Tibial nerve (tissue), 4 donors: ENCODE results near the gene RPL26. TPM values are rescaled to one million over a fixed set of nuclear protein-coding genes. Genes with fewer than 3 reads are reported as not detected.
"Not testable (repeated sequence)": the region's sequence is repeated elsewhere in the genome, so short reads cannot be mapped to it uniquely, and the experiment has no call there.

Experiments used
- DNase-seq, 2 donors: peaks; one replicate each; pipeline ENCODE4 v3.0.0-alpha.2; 2019; ENCODE audit warnings: low spot score in 2 of 2
- H3K27ac ChIP-seq, 4 donors: fragments of 200-600 bp; sonication (generic) in 3 of 4; one replicate each; pipeline ENCODE4 v1.5.1; 2017 to 2019; ENCODE audit warnings: mild to moderate bottlenecking in 1 of 4
- H3K27me3 ChIP-seq, 2 donors: fragments of 200-600 bp; sonication (generic) in 1 of 2; one replicate each; pipeline versions ENCODE4 v1.5.1 to v1.6.0; 2017 to 2019
- H3K36me3 ChIP-seq, 3 donors: fragments of 200-600 bp; sonication (generic); one replicate each; pipeline ENCODE4 v1.5.1; 2018 to 2019
- H3K4me1 ChIP-seq, 4 donors: fragments of 200-600 bp; sonication (generic) in 3 of 4; one replicate each; pipeline ENCODE4 v1.5.1; 2017 to 2019
- H3K4me3 ChIP-seq, 4 donors: fragments of 200-600 bp; sonication (generic) in 3 of 4; one replicate each; pipeline ENCODE4 v1.5.1; 2017 to 2019; ENCODE audit warnings: mild to moderate bottlenecking in 1 of 4, moderate library complexity in 1 of 4
- H3K9me3 ChIP-seq, 4 donors: fragments of 200-600 bp; sonication (generic) in 3 of 4; one replicate each; pipeline ENCODE4 v1.5.1; 2017 to 2019
- CTCF ChIP-seq, 5 experiments: fragments of 200-600 bp in 3 of 5; fragments of 450-650 bp in 2 of 5; sonication (generic) in 3 of 5; IDR thresholded peaks; one replicate each; pipeline ENCODE4 v1.5.1; 2016 to 2019; ENCODE audit warnings: antibody characterized with exemption in 5 of 5, mild to moderate bottlenecking in 3 of 5, moderate library complexity in 2 of 5
- EP300 ChIP-seq, 2 donors: sonication (generic); formaldehyde crosslinking; IDR thresholded peaks; one replicate each; pipeline ENCODE4 v1.6.1; 2017; ENCODE audit warnings: antibody characterized with exemption in 2 of 2, mild to moderate bottlenecking in 1 of 2
- POLR2A ChIP-seq, 2 donors: fragments of 450-650 bp; IDR thresholded peaks; one replicate each; pipeline ENCODE4 v1.6.1; 2017; ENCODE audit warnings: antibody characterized with exemption in 2 of 2, mild to moderate bottlenecking in 2 of 2, moderate library complexity in 2 of 2
- WGBS, 2 donors: methylation state at CpG; one replicate each; pipeline ENCODE4 v1.1.5; 2018; 5-methylcytosine and 5-hydroxymethylcytosine counted together
- total RNA-seq, 4 donors: library from RNA; depleted of rRNA; stranded (reverse); fragments of >200 nt; gene quantifications; one replicate each; pipeline ENCODE4 v1.1.0, GENCODE V29; 2016

RPL26 gene
- total RNA-seq, 4 donors from 2014 or later = 2,635 to 3,277 (median 2,694) TPM

- peak in 1 of 2 donors; percentile 31 for DNase-seq
Measured at GRCh38 chr17:8359769-8360168, 23.2 kb downstream of the RPL26 start.

GRCh38 chr17:8357910-8358309 lies 25.1 kb downstream of the RPL26 start:
- H3K9me3 ChIP-seq = no peaks in the 10 kb centered on the region
- no peak for DNase-seq
- no peaks in the 10 kb centered on the region for H3K27me3 ChIP-seq
- WGBS, 2 donors = 90 to 93% methylated on average over 3 of the region's 3 CpGs
- TF ChIP-seq POLR2A (IDR thresholded peaks at IDR 0.05) (no peak), CTCF (IDR thresholded peaks at IDR 0.05) (no peak), EP300 (IDR thresholded peaks at IDR 0.05) (no peak)
- no peaks in the 10 kb centered on the region for H3K36me3 ChIP-seq
- peaks cover 0 to 12% (median 0%) of the 10 kb centered on the region in 4 donors for H3K4me1 ChIP-seq
- H3K27ac ChIP-seq = no peak overlapping the region
- no peak overlapping the region for H3K4me3 ChIP-seq

More at GRCh38 chr17:8359769-8360168, 23.2 kb downstream of the RPL26 start:
- Histone ChIP-seq H3K36me3 (peaks cover 0 to 8% (median 0%) of the 10 kb centered on the region in 3 donors), H3K27me3 (no peaks in the 10 kb centered on the region), H3K4me1 (peaks cover 0 to 12% (median 0%) of the 10 kb centered on the region in 4 donors), H3K9me3 (no peaks in the 10 kb centered on the region), H3K27ac (peak overlapping the region in 1 of 4 donors; percentile 35), H3K4me3 (no peak overlapping the region)
- TF ChIP-seq EP300 (IDR thresholded peaks at IDR 0.05) (peak in 1 of 2 donors; percentile 65), CTCF (IDR thresholded peaks at IDR 0.05) (no peak)
- 59 to 68% methylated on average over 5 of the region's 5 CpGs for WGBS, 2 donors

- Histone ChIP-seq H3K9me3 (no peaks in the 10 kb centered on the region), H3K27me3 (no peaks in the 10 kb centered on the region), H3K27ac (no peak overlapping the region), H3K4me1 (no peaks in the 10 kb centered on the region), H3K36me3 (no peaks in the 10 kb centered on the region), H3K4me3 (no peak overlapping the region)
- no peak for DNase-seq
- no peak for TF ChIP-seq EP300 (IDR thresholded peaks at IDR 0.05)
- TF ChIP-seq CTCF (IDR thresholded peaks at IDR 0.05) = no peak
- no peak for TF ChIP-seq POLR2A (IDR thresholded peaks at IDR 0.05)
- whole genome bisulfite sequencing, 2 donors = 52 to 56% methylated on average over 8 of the region's 8 CpGs
Measured at GRCh38 chr17:8354236-8354635, 28.8 kb downstream of the RPL26 start.

- 73 to 79% methylated on average over 7 of the region's 7 CpGs for WGBS, 2 donors
- Histone ChIP-seq H3K36me3 (no peaks in the 10 kb centered on the region), H3K27ac (no peak overlapping the region), H3K4me1 (no peaks in the 10 kb centered on the region), H3K27me3 (no peaks in the 10 kb centered on the region), H3K9me3 (no peaks in the 10 kb centered on the region), H3K4me3 (no peak overlapping the region)
- TF ChIP-seq POLR2A (IDR thresholded peaks at IDR 0.05) = no peak
- TF ChIP-seq CTCF (IDR thresholded peaks at IDR 0.05) = no peak
- no peak for TF ChIP-seq EP300 (IDR thresholded peaks at IDR 0.05)
- no peak for DNase-seq
Measured at GRCh38 chr17:8353736-8354135, 29.3 kb downstream of the RPL26 start.

- Histone ChIP-seq H3K4me3 (no peak overlapping the region), H3K9me3 (no peaks in the 10 kb centered on the region), H3K36me3 (no peaks in the 10 kb centered on the region), H3K4me1 (no peaks in the 10 kb centered on the region), H3K27ac (no peak overlapping the region), H3K27me3 (peaks cover 0 to 10% of the 10 kb centered on the region in 2 donors)
- WGBS, 2 donors = 78 to 79% methylated on average over 7 of the region's 7 CpGs
- DNase-seq = no peak
- TF ChIP-seq CTCF (IDR thresholded peaks at IDR 0.05) (no peak), EP300 (IDR thresholded peaks at IDR 0.05) (no peak), POLR2A (IDR thresholded peaks at IDR 0.05) (no peak)
Measured at GRCh38 chr17:8350339-8350738, 32.7 kb downstream of the RPL26 start.

GRCh38 chr17:8347001-8347400 lies 36.0 kb downstream of the RPL26 start:
- H3K36me3 ChIP-seq, H3K9me3 ChIP-seq, H3K27ac ChIP-seq, H3K4me1 ChIP-seq, DNase-seq: not testable (repeated sequence)
- WGBS, 2 donors = 61 to 80% methylated on average over 8 to 10 of the region's 25 CpGs
- Histone ChIP-seq H3K4me3 (peak overlapping the region in 1 of 4 donors; percentile 16), H3K27me3 (peaks cover 0 to 10% of the 10 kb centered on the region in 2 donors)
